NCI-H1417 treated with DMSO at 0.1 percent for 48 hours (cell line): Measurements from ENCODE around the gene TRIM38.

Source experiments
- DNase-seq: peaks from one replicate; lab custom pipeline; 2025; lab: John Stamatoyannopoulos, UW

The TRIM38 gene

GRCh38 chr6:26026833-26027490, 64.4 kb downstream of the TRIM38 start:
- DNase-seq = peak; percentile 81

GRCh38 chr6:26027491-26028211, 65.0 kb downstream of the TRIM38 start:
- no peak for DNase-seq

GRCh38 chr6:26028212-26028745, 65.7 kb downstream of the TRIM38 start:
- no peak for DNase-seq

GRCh38 chr6:26028746-26029569, 66.4 kb downstream of the TRIM38 start:
- no peak for DNase-seq

- no peak for DNase-seq
These were observed 66.9 kb downstream of the TRIM38 start for GRCh38 chr6:26029570-26029856.

- DNase-seq = no peak
These were observed 67.5 kb downstream of the TRIM38 start for GRCh38 chr6:26029857-26030653.

- no peak for DNase-seq
These were observed 68.1 kb downstream of the TRIM38 start for GRCh38 chr6:26030716-26031115.

GRCh38 chr6:26031151-26031594, 68.6 kb downstream of the TRIM38 start:
- DNase-seq = no peak

- DNase-seq = peak; percentile 91
These were observed 69.2 kb downstream of the TRIM38 start for GRCh38 chr6:26031595-26032339.

GRCh38 chr6:26032340-26033084, 69.9 kb downstream of the TRIM38 start:
- no peak for DNase-seq

GRCh38 chr6:26033085-26033940, 70.7 kb downstream of the TRIM38 start:
- peak; percentile 58 for DNase-seq

- DNase-seq = no peak
These were observed 71.3 kb downstream of the TRIM38 start for GRCh38 chr6:26033941-26034354.

- no peak for DNase-seq
These were observed 72.3 kb downstream of the TRIM38 start for GRCh38 chr6:26034905-26035304.
